GM23248 (cell line): ENCODE data around the gene CLTRN. TPM values are rescaled to one million over a fixed set of nuclear protein-coding genes. Genes with fewer than 3 reads are reported as not detected.

Source experiments
- DNase-seq: peaks from one replicate; pipeline ENCODE4 v3.0.0-alpha.2; 2015
- H2AFZ ChIP-seq: fragments of 200-600 bp; sonication (generic); 2 replicates; pipeline ENCODE4 v1.6.1; 2016; ENCODE audit warnings: antibody characterized with exemption
- H3F3A ChIP-seq: fragments of 200-600 bp; sonication (generic); 2 replicates; pipeline ENCODE4 v1.6.1; 2016; ENCODE audit warnings: mild to moderate bottlenecking, antibody characterized with exemption, mixed run types; ENCODE audit not compliant: insufficient read depth
- H3K27ac ChIP-seq: fragments of 200-600 bp; sonication (generic); 2 replicates; pipeline ENCODE4 v1.5.1; 2016; ENCODE audit warnings: mild to moderate bottlenecking
- H3K27me3 ChIP-seq: fragments of 200-600 bp; sonication (generic); replicated peaks from 2 replicates; pipeline ENCODE4 v1.6.1; 2016; ENCODE audit warnings: mild to moderate bottlenecking; ENCODE audit not compliant: insufficient read depth
- H3K36me3 ChIP-seq: fragments of 200-600 bp; sonication (generic); 2 replicates; pipeline ENCODE4 v1.6.1; 2016; ENCODE audit warnings: low read depth, mild to moderate bottlenecking
- H3K4me1 ChIP-seq: fragments of 200-600 bp; sonication (generic); 2 replicates; pipeline ENCODE4 v1.6.1; 2016; ENCODE audit warnings: mild to moderate bottlenecking; ENCODE audit not compliant: insufficient read depth
- H3K4me2 ChIP-seq: fragments of 200-600 bp; sonication (generic); one replicate; pipeline ENCODE4 v1.6.1; 2016; ENCODE audit warnings: mild to moderate bottlenecking; ENCODE audit not compliant: unreplicated experiment
- H3K4me3 ChIP-seq: fragments of 200-600 bp; sonication (generic); 2 replicates; pipeline ENCODE4 v1.5.1; 2016; ENCODE audit warnings: mild to moderate bottlenecking
- H3K79me2 ChIP-seq: fragments of 200-600 bp; sonication (generic); 2 replicates; pipeline ENCODE4 v1.6.1; 2016; ENCODE audit warnings: mild to moderate bottlenecking; ENCODE audit not compliant: insufficient read depth
- H3K9ac ChIP-seq: fragments of 200-600 bp; sonication (generic); 2 replicates; pipeline ENCODE4 v1.6.1; 2016; ENCODE audit warnings: mild to moderate bottlenecking
- H3K9me2 ChIP-seq: fragments of 200-600 bp; sonication (generic); 2 replicates; pipeline ENCODE4 v1.6.1; 2016; ENCODE audit warnings: mixed run types, mild to moderate bottlenecking, moderate library complexity; ENCODE audit not compliant: insufficient read depth
- H3K9me3 ChIP-seq: fragments of 200-600 bp; sonication (generic); one replicate; pipeline ENCODE4 v1.6.1; 2017; ENCODE audit warnings: low read depth
- H4K20me1 ChIP-seq: fragments of 200-600 bp; sonication (generic); 2 replicates; pipeline ENCODE4 v1.6.0; 2016; ENCODE audit not compliant: insufficient read depth
- EZH2 ChIP-seq: fragments of 200-600 bp; sonication (generic); IDR thresholded peaks from 2 replicates; pipeline ENCODE4 v1.6.1; 2018; ENCODE audit warnings: antibody characterized with exemption, mild to moderate bottlenecking; ENCODE audit not compliant: insufficient read depth, poor library complexity, severe bottlenecking
- EZH2phosphoT487 ChIP-seq: fragments of 200-600 bp; sonication (generic); IDR thresholded peaks from 2 replicates; pipeline ENCODE4 v1.6.1; 2018; ENCODE audit warnings: antibody characterized with exemption, moderate library complexity, mild to moderate bottlenecking, low read depth; ENCODE audit not compliant: insufficient read depth
- WGBS, 2 experiments: methylation state at CpG; one replicate each; pipeline ENCODE4 v1.1.6; 2015 to 2017; ENCODE audit warnings: low lambda C conversion rate in 2 of 2, low coverage in 1 of 2; ENCODE audit errors: missing lambda C conversion rate in 2 of 2; 5-methylcytosine and 5-hydroxymethylcytosine counted together
- in situ Hi-C: fragments of 300-500 bp; cut with MboI; formaldehyde crosslinking; loops from 2 replicates; pipeline ENCODE4 v1.15.0; 2020
- polyA plus RNA-seq: library from polyadenylated mRNA; unstranded; fragments of >200 nt; fragmentation: Nextera tagmentation; extraction: Ambion mirVana; gene quantifications from 2 replicates; pipeline ENCODE4 v1.2.1, GENCODE V29; 2016
- total RNA-seq: library from RNA; depleted of rRNA; stranded (reverse); fragments of >200 nt; shearing (Covaris generic); gene quantifications from 2 replicates; pipeline ENCODE4 v1.2.3, GENCODE V29; 2014

Gene CLTRN
- total and polyA plus RNA-seq, 2 experiments from 2014 or later, result 0.23 to 0.43 TPM

DNA sequence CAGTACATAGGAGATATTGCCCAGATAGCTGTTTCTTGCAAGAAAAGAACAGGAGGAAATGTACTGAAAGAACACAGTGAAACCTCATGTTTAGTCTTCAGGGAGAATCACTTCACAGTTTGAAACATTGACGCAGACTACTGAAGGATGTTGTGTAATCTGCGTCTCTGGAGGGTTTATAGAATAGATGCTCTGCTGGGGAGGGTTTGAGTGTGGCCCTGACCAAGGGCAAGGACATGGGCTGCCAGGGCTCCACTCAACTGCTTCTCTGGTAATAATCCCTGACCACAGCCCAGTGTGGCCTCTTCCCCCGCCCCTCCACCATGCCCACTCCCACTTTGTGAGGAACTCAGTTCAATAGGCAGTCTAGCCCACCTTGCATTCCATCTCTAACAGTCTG lies 48.1 kb downstream of the CLTRN start:
- H3K27me3 ChIP-seq, result no peaks in the 10 kb centered on the region
- no peak overlapping the region for H3K9ac ChIP-seq
- no peak for DNase-seq
- H3F3A ChIP-seq, result no peaks in the 10 kb centered on the region
- in situ Hi-C loops, result no loop called here
- H3K9me3 ChIP-seq, result no peaks in the 10 kb centered on the region
- H3K4me1 ChIP-seq, result no peaks in the 10 kb centered on the region
- H3K27ac ChIP-seq, result no peak overlapping the region
- TF ChIP-seq EZH2 (no peak), EZH2phosphoT487 (no peak)
- H3K4me2 ChIP-seq, result no peak overlapping the region
- no peaks in the 10 kb centered on the region for H3K79me2 ChIP-seq
- no peaks in the 10 kb centered on the region for H3K36me3 ChIP-seq
- H2AFZ ChIP-seq, result no peak overlapping the region
- no peaks in the 10 kb centered on the region for H4K20me1 ChIP-seq
- H3K4me3 ChIP-seq, result no peak overlapping the region
- 46 to 91% methylated on average over 2 of the region's 3 CpGs for WGBS, 2 experiments
- no peaks in the 10 kb centered on the region for H3K9me2 ChIP-seq

- Histone ChIP-seq H3K9ac (no peak overlapping the region), H3K9me3 (no peaks in the 10 kb centered on the region), H3K79me2 (no peaks in the 10 kb centered on the region), H3K27ac (no peak overlapping the region), H2AFZ (no peak overlapping the region), H4K20me1 (no peaks in the 10 kb centered on the region), H3K4me2 (no peak overlapping the region), H3K36me3 (no peaks in the 10 kb centered on the region), H3K4me3 (no peak overlapping the region), H3K27me3 (no peaks in the 10 kb centered on the region), H3K4me1 (no peaks in the 10 kb centered on the region), H3K9me2 (no peaks in the 10 kb centered on the region), H3F3A (no peaks in the 10 kb centered on the region)
- TF ChIP-seq EZH2phosphoT487 (no peak), EZH2 (no peak)
- no peak for DNase-seq
- WGBS, 2 experiments, result 82 to 84% methylated on average over 5 of the region's 5 CpGs
- in situ Hi-C loops, result no loop called here
Observed at GRCh38 chrX:15607067-15607466, 57.5 kb downstream of the CLTRN start.

GRCh38 chrX:15606136-15606535 lies 58.5 kb downstream of the CLTRN start:
- Histone ChIP-seq H3F3A (no peaks in the 10 kb centered on the region), H3K27ac (no peak overlapping the region), H3K9me2 (no peaks in the 10 kb centered on the region), H4K20me1 (no peaks in the 10 kb centered on the region), H3K79me2 (no peaks in the 10 kb centered on the region), H2AFZ (no peak overlapping the region), H3K9me3 (no peaks in the 10 kb centered on the region), H3K4me2 (no peak overlapping the region), H3K4me3 (no peak overlapping the region), H3K9ac (no peak overlapping the region), H3K36me3 (no peaks in the 10 kb centered on the region), H3K27me3 (no peaks in the 10 kb centered on the region), H3K4me1 (no peaks in the 10 kb centered on the region)
- TF ChIP-seq EZH2phosphoT487 (no peak), EZH2 (no peak)
- in situ Hi-C loops, result no loop called here
- DNase-seq, result no peak
- whole genome bisulfite sequencing, 2 experiments, result 0 to 15% methylated on average over 1 of the region's 1 CpG

GRCh38 chrX:15605226-15605625 lies 59.4 kb downstream of the CLTRN start:
- no peak overlapping the region for H3K9ac ChIP-seq
- no peak overlapping the region for H3K27ac ChIP-seq
- no peaks in the 10 kb centered on the region for H3F3A ChIP-seq
- H2AFZ ChIP-seq, result no peak overlapping the region
- TF ChIP-seq EZH2 (no peak), EZH2phosphoT487 (no peak)
- 0 to 25% methylated on average over 1 of the region's 1 CpG for WGBS, 2 experiments
- no peaks in the 10 kb centered on the region for H3K9me2 ChIP-seq
- no peaks in the 10 kb centered on the region for H3K9me3 ChIP-seq
- no peak overlapping the region for H3K4me2 ChIP-seq
- no peak overlapping the region for H3K4me3 ChIP-seq
- H4K20me1 ChIP-seq, result no peaks in the 10 kb centered on the region
- DNase-seq, result no peak
- H3K36me3 ChIP-seq, result no peaks in the 10 kb centered on the region
- no peaks in the 10 kb centered on the region for H3K4me1 ChIP-seq
- in situ Hi-C loops, result no loop called here
- H3K27me3 ChIP-seq, result no peaks in the 10 kb centered on the region
- no peaks in the 10 kb centered on the region for H3K79me2 ChIP-seq

DNA sequence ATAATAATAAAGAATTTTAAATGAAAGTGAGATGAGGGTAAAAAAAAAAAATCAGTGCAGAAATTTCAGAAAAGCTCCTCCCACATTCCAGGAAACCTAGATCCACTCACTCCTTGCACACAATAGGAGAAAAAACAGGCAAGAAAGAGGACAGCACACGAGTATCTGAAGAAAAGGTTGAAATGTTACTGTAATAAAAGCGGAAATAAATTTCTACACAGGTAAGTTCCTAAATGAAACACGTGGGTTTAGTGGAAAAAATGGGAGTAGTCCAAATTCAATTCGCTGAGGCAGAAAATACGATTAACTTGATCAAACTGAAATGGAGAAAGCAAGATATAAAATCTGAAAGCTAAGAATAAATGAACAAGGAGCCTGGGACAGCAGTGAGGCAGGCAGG lies 61.8 kb downstream of the CLTRN start:
- Histone ChIP-seq H3K9me2 (no peaks in the 10 kb centered on the region), H4K20me1 (no peaks in the 10 kb centered on the region), H3K27me3 (no peaks in the 10 kb centered on the region), H3K4me3 (no peak overlapping the region), H3K27ac (no peak overlapping the region), H3K79me2 (no peaks in the 10 kb centered on the region), H3K4me2 (no peak overlapping the region), H3K9me3 (no peaks in the 10 kb centered on the region), H3K4me1 (no peaks in the 10 kb centered on the region), H2AFZ (no peak overlapping the region), H3F3A (no peaks in the 10 kb centered on the region), H3K36me3 (no peaks in the 10 kb centered on the region), H3K9ac (no peak overlapping the region)
- 47 to 55% methylated on average over 4 to 5 of the region's 5 CpGs for WGBS, 2 experiments
- in situ Hi-C loops, result no loop called here
- no peak for DNase-seq
- TF ChIP-seq EZH2, result no peak
- TF ChIP-seq EZH2phosphoT487, result no peak
